T-cell (primary cell): Measurements from ENCODE around the gene BIRC2. TPM values are rescaled to one million over a fixed set of nuclear protein-coding genes. Genes with fewer than 3 reads are reported as not detected.

ENCODE experiments used
- ATAC-seq, 4 experiments: fragments of 200-7000 bp in 3 of 4; fragments of 150-1000 bp in 1 of 4; cut with Tn5 transposase; replicated peaks in 1 of 4; 1 replicate in 3 of 4; 2 replicates in 1 of 4; pipeline ENCODE4 v1.10.0; 2021; ENCODE audit warnings: moderate library complexity in 3 of 4, mild to moderate bottlenecking in 2 of 4, moderate number of reproducible peaks in 1 of 4
- CTCF ChIA-PET, 2 donors: fragments of 300-600 bp; sonication (Branson Sonifier 250); formaldehyde crosslinking; loops; one replicate each; lab custom pipeline; 2022; ENCODE audit warnings: antibody characterized with exemption in 2 of 2; lab: Charles Lee
- POLR2A ChIA-PET, 2 donors: fragments of 300-600 bp; sonication (Branson Sonifier 250); formaldehyde crosslinking; loops; one replicate each; lab custom pipeline; 2022; ENCODE audit warnings: antibody characterized with exemption in 2 of 2; lab: Charles Lee
- DNase-seq, 35 experiments: peaks; one replicate each; pipeline versions ENCODE4 v3.0.0 to v3.0.0-alpha.2; 2013 to 2023
- H3K27ac ChIP-seq: one replicate; pipeline ENCODE4 v1.5.1; 2013; ENCODE audit warnings: low read length
- H3K27me3 ChIP-seq, 2 experiments: replicated peaks in 1 of 2; 1 replicate in 1 of 2; 2 replicates in 1 of 2; pipeline versions ENCODE4 v1.6.1 to v1.7.0; 2013; ENCODE audit warnings: low read length in 1 of 2, mixed read lengths in 1 of 2; ENCODE audit not compliant: control insufficient read depth in 2 of 2, insufficient read depth in 2 of 2; ENCODE audit errors: extremely low read depth in 1 of 2
- H3K36me3 ChIP-seq, 2 donors: 1 replicate in 1 of 2; 2 replicates in 1 of 2; pipeline versions ENCODE4 v1.6.1 to v1.7.0; 2013; ENCODE audit warnings: low read length in 1 of 2; ENCODE audit not compliant: control insufficient read depth in 2 of 2, insufficient read depth in 1 of 2; ENCODE audit errors: extremely low read depth in 1 of 2
- H3K4me1 ChIP-seq, 2 experiments: 1 replicate in 1 of 2; 2 replicates in 1 of 2; pipeline versions ENCODE4 v1.6.1 to v1.7.0; 2013; ENCODE audit warnings: low read length in 2 of 2, mixed read lengths in 1 of 2; ENCODE audit not compliant: insufficient read depth in 2 of 2, control insufficient read depth in 1 of 2; ENCODE audit errors: extremely low read depth in 1 of 2
- H3K4me3 ChIP-seq, 2 donors: 1 replicate in 1 of 2; 2 replicates in 1 of 2; pipeline versions ENCODE4 v1.5.1 to v1.7.0; 2013; ENCODE audit warnings: mild to moderate bottlenecking in 2 of 2, low read length in 1 of 2, moderate library complexity in 1 of 2; ENCODE audit not compliant: control insufficient read depth in 1 of 2; ENCODE audit errors: extremely low read depth in 1 of 2
- H3K9me3 ChIP-seq: 2 replicates; pipeline ENCODE4 v1.7.0; 2013
- H3K27ac Mint-ChIP-seq, 2 donors: one replicate each; pipeline ENCODE4 v1.8.0; 2020 to 2021; ENCODE audit warnings: mild to moderate bottlenecking in 2 of 2, mixed read lengths in 2 of 2
- H3K27me3 Mint-ChIP-seq, 2 donors: one replicate each; pipeline ENCODE4 v1.8.0; 2021 to 2022; ENCODE audit warnings: mixed read lengths in 2 of 2
- H3K36me3 Mint-ChIP-seq: one replicate; pipeline ENCODE4 v1.8.0; 2021; ENCODE audit warnings: mixed read lengths
- H3K4me1 Mint-ChIP-seq, 3 donors: one replicate each; pipeline ENCODE4 v1.8.0; 2020 to 2022; ENCODE audit warnings: mixed read lengths in 3 of 3, mild to moderate bottlenecking in 1 of 3
- H3K4me3 Mint-ChIP-seq, 3 donors: one replicate each; pipeline ENCODE4 v1.8.0; 2020 to 2022; ENCODE audit warnings: mild to moderate bottlenecking in 3 of 3, mixed read lengths in 3 of 3, moderate library complexity in 3 of 3
- H3K9me3 Mint-ChIP-seq, 3 donors: one replicate each; pipeline ENCODE4 v1.8.0; 2020 to 2022; ENCODE audit warnings: mixed read lengths in 3 of 3
- WGBS: methylation state at CpG from one replicate; pipeline ENCODE4 v1.1.5; 2013; ENCODE audit warnings: missing lambda C conversion rate; ENCODE audit not compliant: insufficient coverage; 5-methylcytosine and 5-hydroxymethylcytosine counted together
- total RNA-seq, 35 experiments: library from RNA in 6 of 35; stranded (reverse) in 6 of 35; fragments of 120-200 nt in 1 of 35; gene quantifications; one replicate each; pipeline versions ENCODE4 v1.2.1 to v1.2.4 and lab custom pipeline; 2013 to 2026

BIRC2 gene
- total RNA-seq, 5 donors from 2014 or later (not counting 1 experiment from before 2014, with no cell fraction given), result 53.3 to 100 (median 60.8) TPM

GRCh38 chr11:102407901-102408300 is 60.9 kb downstream of the BIRC2 start:
- peaks cover 48% of the 10 kb centered on the region for H3K36me3 Mint-ChIP-seq
- ATAC-seq (no peak), DNase-seq (no peak)
- peak overlapping the region; percentile 86 to 92 for H3K27ac Mint-ChIP-seq
- Histone ChIP-seq H3K4me1 (peaks cover 35 to 47% of the 10 kb centered on the region in 2 experiments), H3K4me3 (no peak overlapping the region), H3K9me3 (no peaks in the 10 kb centered on the region), H3K36me3 (peaks cover 4 to 22% of the 10 kb centered on the region in 2 donors), H3K27me3 (no peaks in the 10 kb centered on the region), H3K27ac (no peak overlapping the region)
- no peaks in the 10 kb centered on the region for H3K27me3 Mint-ChIP-seq
- no peaks in the 10 kb centered on the region for H3K9me3 Mint-ChIP-seq
- peak overlapping the region in 1 of 3 donors; percentile 40 for H3K4me3 Mint-ChIP-seq
- POLR2A ChIA-PET, result interaction anchor here in 1 of 2 donors (0.6 kb wide), 1 partner anchor 13 kb away, joined by 3 read pairs; no protein-coding TSS in a partner anchor
- peaks cover 85 to 93% (median 86%) of the 10 kb centered on the region in 3 donors for H3K4me1 Mint-ChIP-seq
- CTCF ChIA-PET, result interaction anchor here (0.6 to 1.9 kb wide), 7 partner anchors 13 to 128 kb away, joined by 3 to 5 read pairs (median 3); no protein-coding TSS in a partner anchor
- WGBS, result no CpG with 5 or more reads among the region's 3 CpGs

DNA sequence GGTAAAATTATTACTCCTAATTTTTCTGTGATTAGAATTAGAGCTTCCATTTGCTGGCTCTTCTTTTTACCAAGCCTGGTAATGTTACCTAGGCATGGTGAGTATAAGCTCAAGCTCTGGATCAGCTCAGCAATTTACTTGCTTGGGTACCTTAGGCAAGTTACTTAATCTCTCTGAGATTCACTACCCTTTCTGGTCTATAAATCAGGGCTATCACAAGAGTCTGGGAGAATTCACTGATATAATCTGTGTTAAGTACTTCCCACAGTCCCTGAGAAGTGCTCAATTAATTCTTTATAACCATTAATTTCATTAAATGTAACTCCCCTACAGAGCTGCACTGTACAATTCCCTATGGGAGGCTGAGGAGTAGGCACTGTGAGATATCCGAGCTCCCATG is 61.3 kb downstream of the BIRC2 start:
- H3K4me1 ChIP-seq, result peaks cover 40 to 50% of the 10 kb centered on the region in 2 experiments
- WGBS, result no CpG with 5 or more reads among the region's 1 CpG
- no peak for DNase-seq
- no peak for ATAC-seq
- Mint-ChIP-seq H3K9me3 (no peaks in the 10 kb centered on the region), H3K36me3 (peaks cover 45% of the 10 kb centered on the region), H3K27me3 (no peaks in the 10 kb centered on the region), H3K27ac (peak overlapping the region; percentile 86 to 92), H3K4me3 (peak overlapping the region in 1 of 3 donors; percentile 40), H3K4me1 (peaks cover 84 to 93% (median 85%) of the 10 kb centered on the region in 3 donors)
- no peaks in the 10 kb centered on the region for H3K9me3 ChIP-seq
- peaks cover 4 to 21% of the 10 kb centered on the region in 2 donors for H3K36me3 ChIP-seq
- no peak overlapping the region for H3K27ac ChIP-seq
- ChIA-PET CTCF (interaction anchor here (0.6 to 1.9 kb wide), 8 partner anchors 13 to 302 kb away, joined by 3 to 5 read pairs (median 3); no protein-coding TSS in a partner anchor), POLR2A (interaction anchor here (0.6 kb wide), 2 partner anchors 12 to 16 kb away, joined by 3 read pairs; no protein-coding TSS in a partner anchor)
- H3K4me3 ChIP-seq, result no peak overlapping the region
- H3K27me3 ChIP-seq, result no peaks in the 10 kb centered on the region

GRCh38 chr11:102410382-102410784 is 63.4 kb downstream of the BIRC2 start:
- peaks cover 84 to 95% (median 91%) of the 10 kb centered on the region in 3 donors for H3K4me1 Mint-ChIP-seq
- no peak overlapping the region for H3K4me3 ChIP-seq
- no peaks in the 10 kb centered on the region for H3K9me3 ChIP-seq
- ChIA-PET CTCF (interaction anchor here in 1 of 2 donors (0.6 to 0.7 kb wide), 2 partner anchors 20 to 42 kb away, joined by 3 to 4 read pairs; no protein-coding TSS in a partner anchor), POLR2A (interaction anchor here in 1 of 2 donors (0.6 to 1.3 kb wide), 4 partner anchors 12 to 54 kb away, joined by 3 to 5 read pairs (median 4); no protein-coding TSS in a partner anchor)
- ATAC-seq (no peak), DNase-seq (no peak)
- no peaks in the 10 kb centered on the region for H3K9me3 Mint-ChIP-seq
- peak overlapping the region; percentile 35 to 63 for H3K27ac Mint-ChIP-seq
- H3K36me3 ChIP-seq, result peaks cover 0 to 13% of the 10 kb centered on the region in 2 donors
- H3K4me1 ChIP-seq, result peaks cover 50 to 59% of the 10 kb centered on the region in 2 experiments
- H3K27ac ChIP-seq, result no peak overlapping the region
- H3K27me3 ChIP-seq, result no peaks in the 10 kb centered on the region
- no peaks in the 10 kb centered on the region for H3K27me3 Mint-ChIP-seq
- peaks cover 46% of the 10 kb centered on the region for H3K36me3 Mint-ChIP-seq
- 100% methylated on average over 2 of the region's 5 CpGs for WGBS
- peak overlapping the region in 2 of 3 donors; percentile 13 to 25 for H3K4me3 Mint-ChIP-seq

- Mint-ChIP-seq H3K4me3 (peak overlapping the region in 1 of 3 donors; percentile 32), H3K36me3 (peaks cover 42% of the 10 kb centered on the region), H3K4me1 (peaks cover 84 to 94% (median 90%) of the 10 kb centered on the region in 3 donors), H3K27ac (peak overlapping the region; percentile 62 to 71), H3K9me3 (no peaks in the 10 kb centered on the region), H3K27me3 (no peaks in the 10 kb centered on the region)
- ATAC-seq (no peak), DNase-seq (no peak)
- ChIA-PET POLR2A (interaction anchor here in 1 of 2 donors (1.1 to 1.3 kb wide), 2 partner anchors 11 to 20 kb away, joined by 3 to 5 read pairs; no protein-coding TSS in a partner anchor), CTCF (interaction anchor here (1.0 to 1.1 kb wide), 2 partner anchors 21 to 44 kb away, joined by 3 read pairs; no protein-coding TSS in a partner anchor)
- Histone ChIP-seq H3K4me3 (no peak overlapping the region), H3K36me3 (peaks cover 0 to 8% of the 10 kb centered on the region in 2 donors), H3K4me1 (peaks cover 53 to 61% of the 10 kb centered on the region in 2 experiments), H3K27me3 (no peaks in the 10 kb centered on the region), H3K9me3 (no peaks in the 10 kb centered on the region), H3K27ac (no peak overlapping the region)
- WGBS, result 100% methylated on average over 1 of the region's 7 CpGs
Measured at GRCh38 chr11:102411142-102411541, 64.1 kb downstream of the BIRC2 start.

GRCh38 chr11:102413497-102413896 is 66.5 kb downstream of the BIRC2 start:
- ChIA-PET CTCF (interaction anchor here (0.6 to 1.2 kb wide), 3 partner anchors 16 to 23 kb away, joined by 3 to 10 read pairs (median 4); no protein-coding TSS in a partner anchor), POLR2A (interaction anchor here in 1 of 2 donors (0.6 to 0.9 kb wide), 3 partner anchors 9 to 147 kb away, joined by 3 to 5 read pairs (median 4); no protein-coding TSS in a partner anchor)
- H3K4me3 Mint-ChIP-seq, result peak overlapping the region; percentile 74 to 80 (median 76)
- ATAC-seq (peak; percentile 17 to 71 (median 34)), DNase-seq (peak in 17 of 35 experiments; percentile 7 to 59 (median 31))
- no peaks in the 10 kb centered on the region for H3K27me3 ChIP-seq
- H3K4me1 Mint-ChIP-seq, result peaks cover 84 to 93% (median 90%) of the 10 kb centered on the region in 3 donors
- H3K27ac Mint-ChIP-seq, result peak overlapping the region; percentile 88 to 94
- peak overlapping the region; percentile 13 for H3K27ac ChIP-seq
- peaks cover 43% of the 10 kb centered on the region for H3K36me3 Mint-ChIP-seq
- H3K9me3 Mint-ChIP-seq, result peaks cover 0 to 1% (median 0%) of the 10 kb centered on the region in 3 donors
- 56% methylated on average over 4 of the region's 4 CpGs for WGBS
- peaks cover 40 to 64% of the 10 kb centered on the region in 2 experiments for H3K4me1 ChIP-seq
- H3K36me3 ChIP-seq, result peaks cover 0 to 5% of the 10 kb centered on the region in 2 donors
- H3K4me3 ChIP-seq, result peak overlapping the region in 1 of 2 donors; percentile 33
- no peaks in the 10 kb centered on the region for H3K27me3 Mint-ChIP-seq
- H3K9me3 ChIP-seq, result no peaks in the 10 kb centered on the region

DNA sequence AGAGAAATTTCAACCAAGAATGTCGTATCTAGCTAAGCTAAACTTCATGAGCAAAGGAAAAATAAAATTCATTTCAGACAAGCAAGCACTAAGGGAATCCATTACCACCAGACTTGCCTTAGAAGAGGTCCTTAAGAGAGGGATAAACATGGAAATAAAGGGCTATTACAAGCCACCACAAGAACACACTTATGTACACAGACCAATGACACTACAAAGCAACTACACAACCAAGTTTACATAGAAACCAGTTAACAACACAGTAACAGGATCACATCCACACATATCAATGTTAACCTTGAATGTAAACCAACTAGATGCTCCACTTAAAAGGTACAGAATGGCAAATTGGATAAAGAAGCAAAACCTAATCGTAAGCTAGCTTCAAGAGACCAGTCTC is 67.5 kb downstream of the BIRC2 start:
- peak overlapping the region; percentile 35 for H3K27ac ChIP-seq
- ATAC-seq (no peak), DNase-seq (no peak)
- WGBS, result no CpG with 5 or more reads among the region's 2 CpGs
- H3K9me3 ChIP-seq, result no peaks in the 10 kb centered on the region
- H3K27ac Mint-ChIP-seq, result peak overlapping the region; percentile 88 to 94
- H3K4me1 ChIP-seq, result peaks cover 40 to 60% of the 10 kb centered on the region in 2 experiments
- peaks cover 0 to 8% (median 5%) of the 10 kb centered on the region in 3 donors for H3K9me3 Mint-ChIP-seq
- H3K27me3 Mint-ChIP-seq, result no peaks in the 10 kb centered on the region
- H3K36me3 Mint-ChIP-seq, result peaks cover 46% of the 10 kb centered on the region
- H3K4me3 ChIP-seq, result no peak overlapping the region
- peaks cover 89 to 95% (median 95%) of the 10 kb centered on the region in 3 donors for H3K4me1 Mint-ChIP-seq
- ChIA-PET CTCF (interaction anchor here in 1 of 2 donors (1.1 kb wide), 1 partner anchor 14 kb away, joined by 3 read pairs; no protein-coding TSS in a partner anchor), POLR2A (no interaction called here)
- no peaks in the 10 kb centered on the region for H3K27me3 ChIP-seq
- H3K4me3 Mint-ChIP-seq, result peak overlapping the region; percentile 74 to 80 (median 76)
- H3K36me3 ChIP-seq, result peaks cover 0 to 5% of the 10 kb centered on the region in 2 donors
